Astrocyte (in vitro differentiated cells and primary cell): ENCODE measurements around the gene CPXM2. TPM values are rescaled to one million over a fixed set of nuclear protein-coding genes. Genes with fewer than 3 reads are reported as not detected.

ENCODE experiments used
- DNase-seq: peaks from one replicate; pipeline ENCODE4 v3.0.0-alpha.2; 2010; ENCODE audit warnings: low read depth
- FAIRE-seq: peaks from 2 replicates; lab custom pipeline; 2011; peaks lifted over from hg19 to GRCh38; lab: Jason Lieb, UNC
- H2AFZ ChIP-seq: 2 replicates; pipeline ENCODE4 v1.6.0; 2012; ENCODE audit warnings: low read depth, low read length, inconsistent platforms
- H3K27ac ChIP-seq: 2 replicates; pipeline ENCODE4 v1.5.1; 2011; ENCODE audit warnings: low read depth, low read length, inconsistent platforms
- H3K27me3 ChIP-seq: 2 replicates; pipeline ENCODE4 v1.6.0; 2011; ENCODE audit warnings: low read length, inconsistent platforms; ENCODE audit not compliant: insufficient read depth
- H3K36me3 ChIP-seq: 2 replicates; pipeline ENCODE4 v1.5.1; 2011; ENCODE audit warnings: low read length, inconsistent platforms; ENCODE audit not compliant: insufficient read depth
- H3K4me1 ChIP-seq: 2 replicates; pipeline ENCODE4 v1.5.1; 2011; ENCODE audit warnings: low read length, inconsistent platforms; ENCODE audit not compliant: insufficient read depth
- H3K4me2 ChIP-seq: 2 replicates; pipeline ENCODE4 v1.6.0; 2012; ENCODE audit warnings: low read length, inconsistent platforms
- H3K4me3 ChIP-seq: 2 replicates; pipeline ENCODE4 v1.5.1; 2011; ENCODE audit warnings: low read depth, mild to moderate bottlenecking, low read length, inconsistent platforms; ENCODE audit not compliant: insufficient read depth
- H3K79me2 ChIP-seq: 2 replicates; pipeline ENCODE4 v1.6.0; 2012; ENCODE audit warnings: mild to moderate bottlenecking, low read length, inconsistent platforms; ENCODE audit not compliant: insufficient read depth
- H3K9ac ChIP-seq: 2 replicates; pipeline ENCODE4 v1.6.0; 2012; ENCODE audit warnings: mild to moderate bottlenecking, low read length, inconsistent platforms
- H3K9me3 ChIP-seq: 2 replicates; pipeline ENCODE4 v1.5.1; 2012; ENCODE audit warnings: low read depth, mild to moderate bottlenecking, low read length, inconsistent platforms; ENCODE audit not compliant: insufficient read depth
- H4K20me1 ChIP-seq: 2 replicates; pipeline ENCODE4 v1.6.0; 2012; ENCODE audit warnings: low read length, inconsistent platforms; ENCODE audit not compliant: insufficient read depth
- H3K27ac Mint-ChIP-seq: one replicate; pipeline ENCODE4 v1.8.0; 2021; ENCODE audit warnings: mild to moderate bottlenecking, mixed read lengths; ENCODE audit not compliant: unreplicated experiment
- H3K27me3 Mint-ChIP-seq: one replicate; pipeline ENCODE4 v1.8.0; 2021; ENCODE audit warnings: low read depth, mixed read lengths; ENCODE audit not compliant: unreplicated experiment
- H3K36me3 Mint-ChIP-seq: one replicate; pipeline ENCODE4 v1.8.0; 2021; ENCODE audit warnings: low read depth, mixed read lengths; ENCODE audit not compliant: unreplicated experiment
- H3K4me1 Mint-ChIP-seq: one replicate; pipeline ENCODE4 v1.8.0; 2021; ENCODE audit warnings: low read depth, mixed read lengths; ENCODE audit not compliant: unreplicated experiment
- H3K4me3 Mint-ChIP-seq: one replicate; pipeline ENCODE4 v1.8.0; 2021; ENCODE audit warnings: mild to moderate bottlenecking, moderate library complexity, mixed read lengths; ENCODE audit not compliant: unreplicated experiment
- H3K9me3 Mint-ChIP-seq: one replicate; pipeline ENCODE4 v1.8.0; 2021; ENCODE audit warnings: mild to moderate bottlenecking, mixed read lengths; ENCODE audit not compliant: unreplicated experiment
- CTCF ChIP-seq: IDR thresholded peaks from 2 replicates; pipeline ENCODE4 v1.5.1; 2011; ENCODE audit warnings: low read depth, mild to moderate bottlenecking, inconsistent platforms, low read length, moderate library complexity; ENCODE audit not compliant: insufficient read depth
- EZH2 ChIP-seq: IDR thresholded peaks from 2 replicates; pipeline ENCODE4 v1.6.1; 2012; ENCODE audit warnings: mild to moderate bottlenecking, low read length, inconsistent platforms; ENCODE audit not compliant: insufficient read depth
- total RNA-seq: library from RNA; stranded (reverse); gene quantifications from 2 replicates; pipeline ENCODE4 v1.2.1, GENCODE V29; 2021

CPXM2 gene
- total RNA-seq, 1 donor from 2014 or later = 5.2 TPM

GRCh38 chr10:123724747-123725146, 166.9 kb downstream of the CPXM2 start:
- FAIRE-seq (no peak), DNase-seq (no peak)
- peaks cover 4% of the 10 kb centered on the region for H3K9me3 ChIP-seq
- no peak overlapping the region for H3K4me2 ChIP-seq
- no peak overlapping the region for H3K27ac ChIP-seq
- Mint-ChIP-seq H3K4me1 (no peaks in the 10 kb centered on the region), H3K27me3 (peaks cover 61% of the 10 kb centered on the region), H3K9me3 (peaks cover 4% of the 10 kb centered on the region), H3K27ac (no peak overlapping the region), H3K36me3 (peaks cover 1% of the 10 kb centered on the region), H3K4me3 (no peak overlapping the region)
- no peak overlapping the region for H2AFZ ChIP-seq
- H3K4me1 ChIP-seq = no peaks in the 10 kb centered on the region
- no peaks in the 10 kb centered on the region for H3K27me3 ChIP-seq
- TF ChIP-seq EZH2 (no peak), CTCF (no peak)
- H4K20me1 ChIP-seq = no peaks in the 10 kb centered on the region
- H3K36me3 ChIP-seq = no peaks in the 10 kb centered on the region
- no peak overlapping the region for H3K4me3 ChIP-seq
- H3K79me2 ChIP-seq = no peaks in the 10 kb centered on the region
- H3K9ac ChIP-seq = no peak overlapping the region

- peaks cover 49% of the 10 kb centered on the region for H3K27me3 Mint-ChIP-seq
- no peaks in the 10 kb centered on the region for H3K36me3 Mint-ChIP-seq
- H3K27ac ChIP-seq = no peak overlapping the region
- H3K9me3 Mint-ChIP-seq = peaks cover 10% of the 10 kb centered on the region
- H3K4me2 ChIP-seq = no peak overlapping the region
- H3K27ac Mint-ChIP-seq = no peak overlapping the region
- no peaks in the 10 kb centered on the region for H3K4me1 ChIP-seq
- no peaks in the 10 kb centered on the region for H3K4me1 Mint-ChIP-seq
- no peaks in the 10 kb centered on the region for H3K27me3 ChIP-seq
- no peaks in the 10 kb centered on the region for H4K20me1 ChIP-seq
- H3K9ac ChIP-seq = no peak overlapping the region
- H3K4me3 Mint-ChIP-seq = no peak overlapping the region
- H3K9me3 ChIP-seq = peaks cover 2% of the 10 kb centered on the region
- FAIRE-seq (no peak), DNase-seq (no peak)
- no peak overlapping the region for H2AFZ ChIP-seq
- no peak for TF ChIP-seq CTCF
- no peak for TF ChIP-seq EZH2
- H3K4me3 ChIP-seq = no peak overlapping the region
- H3K36me3 ChIP-seq = no peaks in the 10 kb centered on the region
- no peaks in the 10 kb centered on the region for H3K79me2 ChIP-seq
These were observed 169.3 kb downstream of the CPXM2 start for GRCh38 chr10:123722351-123722750.

DNA sequence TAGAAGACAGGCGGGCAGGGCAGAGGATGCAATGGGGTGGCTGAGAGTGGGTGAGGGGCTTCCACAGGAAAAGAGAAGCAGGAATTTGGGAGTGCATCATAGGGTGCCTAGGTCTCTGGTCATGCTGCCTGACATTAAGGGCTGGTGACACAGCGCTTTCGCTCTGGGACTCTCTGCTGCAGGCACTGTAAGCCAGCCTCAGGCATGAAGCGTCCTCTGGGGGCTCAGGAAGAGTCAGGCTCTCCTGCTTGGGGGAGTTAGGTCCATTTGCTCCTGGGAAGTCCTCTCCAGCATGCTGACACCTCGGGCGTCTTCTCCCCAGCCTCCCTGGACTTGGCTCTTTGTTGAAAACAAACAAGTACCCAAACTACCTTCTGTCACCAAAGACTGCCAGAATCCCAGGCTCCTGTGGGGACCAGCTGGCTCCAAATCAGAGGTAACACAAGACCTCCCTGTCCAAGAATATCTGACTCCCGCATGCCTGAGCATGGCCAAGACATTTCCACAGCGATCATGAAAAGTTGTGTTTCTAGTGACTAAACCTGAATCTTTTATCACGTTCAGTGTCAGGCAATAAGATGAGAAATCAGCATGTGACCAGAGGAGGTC, 170.1 kb downstream of the CPXM2 start:
- peaks cover 10% of the 10 kb centered on the region for H3K9me3 Mint-ChIP-seq
- Histone ChIP-seq H3K79me2 (no peaks in the 10 kb centered on the region), H4K20me1 (no peaks in the 10 kb centered on the region), H3K36me3 (no peaks in the 10 kb centered on the region), H3K9me3 (peaks cover 4% of the 10 kb centered on the region), H3K27ac (no peak overlapping the region), H2AFZ (no peak overlapping the region), H3K4me2 (no peak overlapping the region), H3K9ac (no peak overlapping the region), H3K4me3 (no peak overlapping the region), H3K27me3 (no peaks in the 10 kb centered on the region), H3K4me1 (no peaks in the 10 kb centered on the region)
- FAIRE-seq = no peak
- H3K27ac Mint-ChIP-seq = no peak overlapping the region
- H3K36me3 Mint-ChIP-seq = no peaks in the 10 kb centered on the region
- H3K27me3 Mint-ChIP-seq = peaks cover 45% of the 10 kb centered on the region
- DNase-seq = no peak
- H3K4me3 Mint-ChIP-seq = no peak overlapping the region
- no peaks in the 10 kb centered on the region for H3K4me1 Mint-ChIP-seq
- no peak for TF ChIP-seq CTCF
- no peak for TF ChIP-seq EZH2
